Choroid plexus epithelial cell (primary cell): ENCODE data around the gene ASMT.
A peak's percentile ranks its signal among the peaks of the same experiment; 100 is the strongest.
"Not testable (repeated sequence)": the region's sequence is repeated elsewhere in the genome, so short reads cannot be mapped to it uniquely, and the experiment has no call there.

Source experiments
- DNase-seq: peaks from one replicate; pipeline ENCODE4 v3.0.0-alpha.2; 2010; ENCODE audit warnings: low read depth
- H3K4me3 ChIP-seq: 2 replicates; pipeline ENCODE4 v1.5.1; 2011; ENCODE audit warnings: low read depth, mild to moderate bottlenecking, control low read depth, low read length, moderate library complexity
- TF ChIP-seq, protein P1 (sequence below): conservative IDR thresholded peaks from 2 replicates; pipeline ENCODE4 v1.5.1; 2011; ENCODE audit warnings: low read depth, mild to moderate bottlenecking, control low read depth, inconsistent platforms, low read length, moderate library complexity

The ASMT gene

DNA sequence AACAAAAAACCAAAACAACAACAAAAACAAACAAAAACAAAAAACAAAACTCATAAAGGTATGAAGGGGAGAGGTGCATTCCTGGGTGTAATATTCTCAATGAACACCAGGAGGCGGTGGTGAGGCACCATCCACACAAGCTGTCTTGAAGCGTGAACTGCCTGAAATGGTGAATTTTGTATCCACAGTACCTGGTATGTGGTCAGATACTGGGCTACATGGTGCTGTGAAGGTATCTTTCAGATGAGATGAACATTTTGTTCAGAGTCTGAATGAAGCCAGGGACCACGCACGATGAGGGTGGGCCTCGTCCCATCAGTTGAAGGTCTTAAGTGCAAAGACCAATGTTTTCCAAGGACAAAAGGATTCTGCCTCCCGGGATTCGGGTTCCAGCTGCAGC, 58.5 kb downstream of the ASMT start:
- peak; percentile 48 for DNase-seq
- no peak overlapping the region for H3K4me3 ChIP-seq
- TF ChIP-seq, protein P1, sequence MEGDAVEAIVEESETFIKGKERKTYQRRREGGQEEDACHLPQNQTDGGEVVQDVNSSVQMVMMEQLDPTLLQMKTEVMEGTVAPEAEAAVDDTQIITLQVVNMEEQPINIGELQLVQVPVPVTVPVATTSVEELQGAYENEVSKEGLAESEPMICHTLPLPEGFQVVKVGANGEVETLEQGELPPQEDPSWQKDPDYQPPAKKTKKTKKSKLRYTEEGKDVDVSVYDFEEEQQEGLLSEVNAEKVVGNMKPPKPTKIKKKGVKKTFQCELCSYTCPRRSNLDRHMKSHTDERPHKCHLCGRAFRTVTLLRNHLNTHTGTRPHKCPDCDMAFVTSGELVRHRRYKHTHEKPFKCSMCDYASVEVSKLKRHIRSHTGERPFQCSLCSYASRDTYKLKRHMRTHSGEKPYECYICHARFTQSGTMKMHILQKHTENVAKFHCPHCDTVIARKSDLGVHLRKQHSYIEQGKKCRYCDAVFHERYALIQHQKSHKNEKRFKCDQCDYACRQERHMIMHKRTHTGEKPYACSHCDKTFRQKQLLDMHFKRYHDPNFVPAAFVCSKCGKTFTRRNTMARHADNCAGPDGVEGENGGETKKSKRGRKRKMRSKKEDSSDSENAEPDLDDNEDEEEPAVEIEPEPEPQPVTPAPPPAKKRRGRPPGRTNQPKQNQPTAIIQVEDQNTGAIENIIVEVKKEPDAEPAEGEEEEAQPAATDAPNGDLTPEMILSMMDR = peak; percentile 74

GRCh38 chrX:1676866-1677265, 62.0 kb downstream of the ASMT start:
- TF ChIP-seq, protein P1 = no peak

GRCh38 chrX:1679238-1679637, 64.4 kb downstream of the ASMT start:
- no peak overlapping the region for H3K4me3 ChIP-seq
- TF ChIP-seq, protein P1 = no peak
- DNase-seq = peak; percentile 6

More at GRCh38 chrX:1676866-1677265, 62.0 kb downstream of the ASMT start:
- H3K4me3 ChIP-seq = no peak overlapping the region
- DNase-seq = no peak

DNA sequence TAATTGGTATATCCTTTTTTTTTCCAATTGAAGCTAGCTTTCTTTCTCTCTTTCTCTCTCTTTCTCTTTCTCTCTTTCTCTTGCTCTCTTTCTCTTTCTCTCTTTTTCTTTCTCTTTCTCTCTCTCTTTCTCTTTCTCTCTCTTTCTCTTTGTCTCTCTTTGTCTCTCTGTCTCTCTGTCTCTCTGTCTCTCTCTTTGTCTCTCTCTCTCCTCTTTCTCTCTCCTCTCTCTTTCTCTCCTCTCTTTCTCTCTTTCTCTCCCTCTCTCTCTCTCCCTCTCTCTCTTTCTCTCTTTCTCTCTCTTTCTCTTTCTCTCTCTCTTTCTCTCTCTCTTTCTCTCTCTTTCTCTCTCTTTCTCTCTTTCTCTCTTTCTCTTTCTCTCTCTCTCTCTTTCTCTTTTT, 66.6 kb downstream of the ASMT start:
- no peak for DNase-seq
- no peak overlapping the region for H3K4me3 ChIP-seq
- TF ChIP-seq, protein P1 = no peak

GRCh38 chrX:1681856-1682255, 67.0 kb downstream of the ASMT start:
- not testable (repeated sequence) for H3K4me3 ChIP-seq, DNase-seq

GRCh38 chrX:1682501-1682900, 67.6 kb downstream of the ASMT start:
- not testable (repeated sequence) for DNase-seq, H3K4me3 ChIP-seq

GRCh38 chrX:1684883-1685282, 70.0 kb downstream of the ASMT start:
- H3K4me3 ChIP-seq, DNase-seq: not testable (repeated sequence)

GRCh38 chrX:1685444-1685880, 70.6 kb downstream of the ASMT start:
- not testable (repeated sequence) for DNase-seq, H3K4me3 ChIP-seq

GRCh38 chrX:1686642-1687041, 71.8 kb downstream of the ASMT start:
- TF ChIP-seq, protein P1 = no peak
- H3K4me3 ChIP-seq = no peak overlapping the region
- peak; percentile 27 for DNase-seq
